HepG2 (cell line): ENCODE results near the gene NT5DC1. TPM values are rescaled to one million over a fixed set of nuclear protein-coding genes. Genes with fewer than 3 reads are reported as not detected.
A peak's percentile ranks its signal among the peaks of the same experiment; 100 is the strongest.

Experiments used
- ARHGAP35 ChIP-seq: sonication (generic); formaldehyde crosslinking; IDR thresholded peaks from 2 replicates; pipeline ENCODE4 v1.9.0; 2022; ENCODE audit warnings: mild to moderate bottlenecking, inconsistent platforms, moderate library complexity, missing genetic modification reagents, borderline replicate concordance
- ATF5 ChIP-seq: sonication (generic); formaldehyde crosslinking; IDR thresholded peaks from 2 replicates; pipeline ENCODE4 v1.4.0; 2020; ENCODE audit warnings: mild to moderate bottlenecking, low read depth, missing genetic modification reagents
- BRCA1 ChIP-seq: sonication (generic); formaldehyde crosslinking; IDR thresholded peaks from 2 replicates; pipeline ENCODE4 v1.4.0; 2020; ENCODE audit warnings: missing genetic modification reagents
- CCDC6 ChIP-seq: sonication (generic); formaldehyde crosslinking; IDR thresholded peaks from 2 replicates; pipeline ENCODE4 v1.8.1; 2022; ENCODE audit warnings: mild to moderate bottlenecking, missing genetic modification reagents, moderate library complexity
- CHCHD3 ChIP-seq: sonication (generic); formaldehyde crosslinking; IDR thresholded peaks from 2 replicates; pipeline ENCODE4 v1.8.0; 2022; ENCODE audit warnings: mild to moderate bottlenecking, missing genetic modification reagents, moderate library complexity
- E2F2 ChIP-seq: sonication (generic); formaldehyde crosslinking; IDR thresholded peaks from 2 replicates; pipeline ENCODE4 v1.4.0; 2020; ENCODE audit warnings: missing genetic modification reagents, borderline replicate concordance
- FLYWCH1 ChIP-seq: sonication (generic); formaldehyde crosslinking; IDR thresholded peaks from 2 replicates; pipeline ENCODE4 v1.8.1; 2023; ENCODE audit warnings: mild to moderate bottlenecking, missing genetic modification reagents
- ISL2 ChIP-seq: sonication (generic); formaldehyde crosslinking; IDR thresholded peaks from 2 replicates; pipeline ENCODE4 v1.5.0; 2020; ENCODE audit warnings: missing genetic modification reagents
- KDM5B ChIP-seq: sonication (generic); formaldehyde crosslinking; IDR thresholded peaks from 2 replicates; pipeline ENCODE4 v1.4.0; 2020; ENCODE audit warnings: missing genetic modification reagents, mild to moderate bottlenecking, borderline replicate concordance
- KMT2A ChIP-seq: sonication (generic); formaldehyde crosslinking; IDR thresholded peaks from 2 replicates; pipeline ENCODE4 v1.4.0; 2020; ENCODE audit warnings: missing genetic modification reagents
- LCORL ChIP-seq, 2 experiments: fragments of 450-650 bp in 1 of 2; sonication (generic) in 1 of 2; formaldehyde crosslinking in 1 of 2; IDR thresholded peaks; 2 replicates each; pipeline versions ENCODE4 v1.5.0 to v1.6.1; 2017 to 2020; ENCODE audit warnings: antibody characterized with exemption in 1 of 2, missing genetic modification reagents in 1 of 2
- MAZ ChIP-seq, 2 experiments: sonication (generic) in 1 of 2; formaldehyde crosslinking in 1 of 2; IDR thresholded peaks; 2 replicates each; pipeline versions ENCODE4 v1.5.0 to v1.6.1; 2012 to 2020; ENCODE audit warnings: low read depth in 2 of 2, mild to moderate bottlenecking in 2 of 2, borderline replicate concordance in 1 of 2, improper control_type of control experiment in 1 of 2, low read length in 1 of 2, missing genetic modification reagents in 1 of 2, moderate library complexity in 1 of 2
- MLX ChIP-seq: IDR thresholded peaks from 2 replicates; pipeline ENCODE4 v1.6.1; 2016
- MTA1 ChIP-seq: sonication (generic); formaldehyde crosslinking; IDR thresholded peaks from 2 replicates; pipeline ENCODE4 v1.4.0; 2020; ENCODE audit warnings: missing genetic modification reagents, mild to moderate bottlenecking, borderline replicate concordance
- NFE2L2 ChIP-seq: fragments of 150-350 bp; IDR thresholded peaks from 2 replicates; pipeline ENCODE4 v1.6.1; 2014; ENCODE audit warnings: low read length
- TCF7 ChIP-seq: sonication (generic); IDR thresholded peaks from 2 replicates; pipeline ENCODE4 v1.6.1; 2016; ENCODE audit warnings: antibody characterized with exemption, low read depth
- YEATS4 ChIP-seq: sonication (generic); formaldehyde crosslinking; IDR thresholded peaks from 2 replicates; pipeline ENCODE4 v1.4.0; 2020; ENCODE audit warnings: missing genetic modification reagents, borderline replicate concordance
- ZBTB20 ChIP-seq: sonication (generic); formaldehyde crosslinking; IDR thresholded peaks from 2 replicates; pipeline ENCODE4 v1.8.1; 2023; ENCODE audit warnings: missing genetic modification reagents, low read depth, mild to moderate bottlenecking, borderline replicate concordance
- ZFP91 ChIP-seq: sonication (generic); formaldehyde crosslinking; IDR thresholded peaks from 2 replicates; pipeline ENCODE4 v1.9.0; 2022; ENCODE audit warnings: missing genetic modification reagents, mild to moderate bottlenecking, borderline replicate concordance
- ZNF317 ChIP-seq: sonication (generic); formaldehyde crosslinking; IDR thresholded peaks from 2 replicates; pipeline ENCODE4 v1.5.0; 2020; ENCODE audit warnings: mild to moderate bottlenecking, missing genetic modification reagents
- ZNF414 ChIP-seq: sonication (generic); formaldehyde crosslinking; IDR thresholded peaks from 2 replicates; pipeline ENCODE4 v1.5.0; 2020; ENCODE audit warnings: missing genetic modification reagents
- ZSCAN12 ChIP-seq: sonication (generic); formaldehyde crosslinking; IDR thresholded peaks from 2 replicates; pipeline ENCODE4 v1.9.0; 2021; ENCODE audit warnings: mild to moderate bottlenecking, missing genetic modification reagents
- ZSCAN25 ChIP-seq: sonication (generic); formaldehyde crosslinking; IDR thresholded peaks from 2 replicates; pipeline ENCODE4 v1.8.0; 2022; ENCODE audit warnings: mild to moderate bottlenecking, missing genetic modification reagents
- polyA plus RNA-seq, 8 experiments: library from polyadenylated mRNA; depleted of rRNA in 3 of 8; stranded (reverse) in 7 of 8; unstranded in 1 of 8; fragments of >200 nt; fragmentation: Illumina TruSeq in 4 of 8; extraction: Trizol in 4 of 8; gene quantifications; 2 replicates each; pipeline versions ENCODE4 v1.2.1 to v1.2.3, GENCODE V29; 2011 to 2016; ENCODE audit warnings: low read depth in 4 of 8, missing spikeins in 1 of 8, mixed read lengths in 1 of 8; ENCODE audit not compliant: insufficient read depth in 1 of 8
- total RNA-seq, 5 experiments: library from RNA; depleted of rRNA; stranded (reverse); fragments of >200 nt; fragmentation: Illumina TruSeq; extraction: Trizol; gene quantifications; 2 replicates each; pipeline ENCODE4 v1.2.3, GENCODE V29; 2016; ENCODE audit warnings: low read depth in 1 of 5

NT5DC1 gene
- total and polyA plus RNA-seq, 2 of the 13 experiments (the other 11 are each of a cell fraction or from before 2014, with no cell fraction given), result 27.0 to 56.1 TPM

GRCh38 chr6:116059713-116060571 is 40.7 kb upstream of the NT5DC1 start (continued):
- TF ChIP-seq BRCA1 (CRISPR knock-in tag) (0 out of 2 replicates have a peak, but pooled peaks have one; percentile 23), ATF5 (CRISPR knock-in tag) (peak; percentile 82), KDM5B (CRISPR knock-in tag) (peak; percentile 74), YEATS4 (CRISPR knock-in tag) (peak; percentile 20; the same call in 1 of the 2 replicates), MLX (CRISPR knock-in tag) (no peak), LCORL (IDR thresholded peaks at IDR 0.05) (no peak), LCORL (CRISPR knock-in tag; IDR thresholded peaks at IDR 0.05) (no peak), ZSCAN25 (CRISPR knock-in tag) (0 out of 2 replicates have a peak, but pooled peaks have one; percentile 17), CCDC6 (CRISPR knock-in tag) (peak; percentile 65; the same call in 1 of the 2 replicates), ZNF414 (CRISPR knock-in tag) (peak; percentile 10; the same call in 1 of the 2 replicates), ISL2 (CRISPR knock-in tag) (0 out of 2 replicates have a peak, but pooled peaks have one; percentile 11), MAZ (IDR thresholded peaks at IDR 0.05; ENCODE audit: borderline replicate concordance, low read depth, low read length) (no peak), MAZ (CRISPR knock-in tag; IDR thresholded peaks at IDR 0.05; ENCODE audit: low read depth) (no peak), E2F2 (CRISPR knock-in tag) (0 out of 2 replicates have a peak, but pooled peaks have one; percentile 37), ZBTB20 (CRISPR knock-in tag) (no peak), NFE2L2 (no peak), CHCHD3 (CRISPR knock-in tag) (no peak), ZNF317 (0 out of 2 replicates have a peak, but pooled peaks have one; percentile 14), KMT2A (CRISPR knock-in tag) (0 out of 2 replicates have a peak, but pooled peaks have one; percentile 20), ZSCAN12 (CRISPR knock-in tag) (no peak), MTA1 (CRISPR knock-in tag) (0 out of 2 replicates have a peak, but pooled peaks have one; percentile 31), TCF7 (no peak), ZFP91 (CRISPR knock-in tag) (peak; percentile 77; the same call in 1 of the 2 replicates), ARHGAP35 (CRISPR knock-in tag) (no peak), FLYWCH1 (CRISPR knock-in tag) (no peak)
